ENCODE results near the gene SSTR1. TPM values are rescaled to one million over a fixed set of nuclear protein-coding genes. Genes with fewer than 3 reads are reported as not detected.
"Not testable (repeated sequence)": the region's sequence is repeated elsewhere in the genome, so short reads cannot be mapped to it uniquely, and the experiment has no call there.

The SSTR1 gene
- total RNA-seq, 4 donors from 2014 or later: 0.16 to 0.83 (median 0.33) TPM; not detected in 1

DNA sequence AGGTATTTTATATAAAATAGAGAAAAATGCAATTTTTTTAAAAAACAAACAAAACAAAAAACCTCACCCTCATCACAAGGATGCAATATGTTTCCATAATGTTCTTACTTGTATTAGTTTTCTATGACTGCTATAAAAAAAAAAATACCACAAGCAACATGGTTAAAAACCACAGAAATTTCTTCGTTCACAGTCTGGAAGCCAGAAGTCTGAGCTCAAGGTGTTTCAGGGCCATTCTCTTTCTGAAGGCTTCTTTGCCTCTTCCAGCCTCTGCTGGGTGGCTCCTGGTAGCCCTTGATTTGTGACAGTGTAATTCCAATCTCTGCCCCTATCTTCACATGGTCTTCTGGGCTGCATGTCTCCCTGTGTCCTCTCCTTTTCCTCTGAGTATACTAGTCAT, 21.5 kb upstream of the SSTR1 start:
- DNase-seq: no peak
- TF ChIP-seq, protein P1, sequence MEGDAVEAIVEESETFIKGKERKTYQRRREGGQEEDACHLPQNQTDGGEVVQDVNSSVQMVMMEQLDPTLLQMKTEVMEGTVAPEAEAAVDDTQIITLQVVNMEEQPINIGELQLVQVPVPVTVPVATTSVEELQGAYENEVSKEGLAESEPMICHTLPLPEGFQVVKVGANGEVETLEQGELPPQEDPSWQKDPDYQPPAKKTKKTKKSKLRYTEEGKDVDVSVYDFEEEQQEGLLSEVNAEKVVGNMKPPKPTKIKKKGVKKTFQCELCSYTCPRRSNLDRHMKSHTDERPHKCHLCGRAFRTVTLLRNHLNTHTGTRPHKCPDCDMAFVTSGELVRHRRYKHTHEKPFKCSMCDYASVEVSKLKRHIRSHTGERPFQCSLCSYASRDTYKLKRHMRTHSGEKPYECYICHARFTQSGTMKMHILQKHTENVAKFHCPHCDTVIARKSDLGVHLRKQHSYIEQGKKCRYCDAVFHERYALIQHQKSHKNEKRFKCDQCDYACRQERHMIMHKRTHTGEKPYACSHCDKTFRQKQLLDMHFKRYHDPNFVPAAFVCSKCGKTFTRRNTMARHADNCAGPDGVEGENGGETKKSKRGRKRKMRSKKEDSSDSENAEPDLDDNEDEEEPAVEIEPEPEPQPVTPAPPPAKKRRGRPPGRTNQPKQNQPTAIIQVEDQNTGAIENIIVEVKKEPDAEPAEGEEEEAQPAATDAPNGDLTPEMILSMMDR (IDR thresholded peaks at IDR 0.05 in 4 of 5, conservative IDR thresholded peaks at IDR 0.05 in 1 of 5): no peak
- TF ChIP-seq POLR2A (IDR thresholded peaks at IDR 0.05): no peak
- Histone ChIP-seq H3K27me3 (no peaks in the 10 kb centered on the region), H3K4me3 (no peak overlapping the region), H3K9me3 (no peaks in the 10 kb centered on the region), H3K4me1 (no peaks in the 10 kb centered on the region), H3K36me3 (no peaks in the 10 kb centered on the region), H3K27ac (no peak overlapping the region)
- intact Hi-C loops (cut with DNase I; ENCODE audit: low total_unique reads) (no loop called here), in situ Hi-C loops (cut with MboI; ENCODE audit: low sequenced_read_pairs in 4 of 4) (no loop called here)
- ATAC-seq: no peak

DNA sequence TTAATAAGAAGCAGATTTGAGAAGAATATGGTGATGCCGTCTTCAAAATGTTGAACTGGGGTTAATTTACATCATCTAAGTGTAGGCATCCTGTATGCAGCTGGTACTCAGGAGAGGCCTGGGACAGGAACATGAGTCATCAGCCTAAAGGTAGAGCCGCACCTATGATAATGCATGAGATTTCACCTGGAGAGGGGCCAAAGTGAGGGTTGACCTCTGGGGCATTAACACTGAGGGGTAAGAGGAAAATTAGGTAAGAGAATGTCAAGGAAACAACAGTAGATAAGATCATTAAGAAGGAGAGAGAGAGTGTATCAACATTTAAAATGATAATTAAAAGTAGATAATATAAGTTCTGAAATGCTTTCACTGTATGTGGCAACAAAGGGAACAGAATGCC, 20.2 kb upstream of the SSTR1 start:
- Histone ChIP-seq H3K27me3 (no peaks in the 10 kb centered on the region), H3K36me3 (no peaks in the 10 kb centered on the region), H3K4me1 (no peaks in the 10 kb centered on the region), H3K9me3 (no peaks in the 10 kb centered on the region), H3K27ac (no peak overlapping the region), H3K4me3 (no peak overlapping the region)
- in situ Hi-C loops (cut with MboI; ENCODE audit: low sequenced_read_pairs in 4 of 4) (no loop called here), intact Hi-C loops (cut with DNase I; ENCODE audit: low total_unique reads) (no loop called here)
- DNase-seq: no peak
- no peak for TF ChIP-seq POLR2A (IDR thresholded peaks at IDR 0.05)
- TF ChIP-seq, protein P1 (IDR thresholded peaks at IDR 0.05 in 4 of 5, conservative IDR thresholded peaks at IDR 0.05 in 1 of 5): no peak
- ATAC-seq: no peak

DNA sequence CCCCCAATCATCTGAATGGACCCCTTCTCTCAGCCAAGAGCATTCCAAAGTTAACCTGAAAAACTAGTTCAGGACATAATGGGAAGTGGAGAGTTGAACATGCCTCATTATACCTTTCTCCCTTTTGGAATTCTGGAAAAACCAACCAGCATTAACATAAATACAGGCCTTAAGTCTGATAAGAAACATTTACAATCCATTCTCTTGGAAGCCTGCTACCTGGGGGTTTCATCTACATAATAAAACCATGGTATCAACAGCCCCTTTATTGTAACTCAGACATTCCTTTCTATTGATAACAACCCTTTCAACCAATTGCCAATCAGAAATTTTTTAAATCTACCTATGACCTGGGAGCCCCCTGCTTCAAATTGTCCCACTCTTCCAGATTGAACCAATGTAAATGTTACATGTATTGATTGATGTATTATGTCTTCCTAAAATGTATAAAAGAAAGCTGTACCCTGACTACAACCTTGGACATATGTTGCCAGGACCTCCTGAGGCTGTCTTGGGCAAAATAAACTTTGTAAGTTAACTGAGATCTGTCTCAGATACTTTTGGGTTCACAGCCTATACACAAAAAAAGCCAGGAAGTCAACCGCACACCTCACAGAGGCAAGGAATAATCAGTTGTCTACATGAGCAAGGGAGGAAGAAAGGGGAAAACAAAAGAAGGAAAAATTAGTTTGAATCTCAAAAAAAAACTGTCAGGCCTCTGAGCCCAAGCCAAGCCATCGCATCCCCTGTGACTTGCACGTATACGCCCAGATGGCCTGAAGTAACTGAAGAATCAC, 17.6 kb upstream of the SSTR1 start:
- Histone ChIP-seq H3K4me3 (no peak overlapping the region), H3K27me3 (no peaks in the 10 kb centered on the region), H3K9me3 (no peaks in the 10 kb centered on the region), H3K36me3 (no peaks in the 10 kb centered on the region), H3K4me1 (no peaks in the 10 kb centered on the region), H3K27ac (no peak overlapping the region)
- DNase-seq: no peak
- no peak for TF ChIP-seq POLR2A (IDR thresholded peaks at IDR 0.05)
- TF ChIP-seq, protein P1 (IDR thresholded peaks at IDR 0.05 in 4 of 5, conservative IDR thresholded peaks at IDR 0.05 in 1 of 5): no peak
- in situ Hi-C loops (cut with MboI; ENCODE audit: low sequenced_read_pairs in 4 of 4) (no loop called here), intact Hi-C loops (cut with DNase I; ENCODE audit: low total_unique reads) (no loop called here)
- ATAC-seq: no peak

DNA sequence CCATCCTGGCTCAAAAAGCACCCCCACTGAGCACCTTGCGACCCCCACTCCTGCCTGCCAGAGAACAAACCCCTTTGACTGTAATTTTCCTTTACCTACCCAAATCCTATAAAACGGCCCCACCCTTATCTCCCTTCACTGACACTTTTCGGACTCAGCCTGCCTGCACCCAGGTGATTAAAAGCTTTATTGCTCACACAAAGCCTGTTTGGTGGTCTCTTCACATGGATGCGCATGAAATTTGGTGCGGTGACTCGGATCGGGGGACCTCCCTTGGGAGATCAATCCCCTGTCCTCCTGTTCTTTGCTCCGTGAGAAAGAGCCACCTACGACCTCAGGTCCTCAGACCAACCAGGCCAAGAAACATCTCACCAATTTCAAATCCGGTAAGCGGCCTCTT, 16.9 kb upstream of the SSTR1 start:
- H3K9me3 ChIP-seq; ATAC-seq; H3K4me1 ChIP-seq; intact Hi-C loops (cut with DNase I; ENCODE audit: low total_unique reads); DNase-seq; in situ Hi-C loops (cut with MboI; ENCODE audit: low sequenced_read_pairs in 4 of 4); H3K27me3 ChIP-seq; H3K27ac ChIP-seq; H3K4me3 ChIP-seq; H3K36me3 ChIP-seq: not testable (repeated sequence)

DNA sequence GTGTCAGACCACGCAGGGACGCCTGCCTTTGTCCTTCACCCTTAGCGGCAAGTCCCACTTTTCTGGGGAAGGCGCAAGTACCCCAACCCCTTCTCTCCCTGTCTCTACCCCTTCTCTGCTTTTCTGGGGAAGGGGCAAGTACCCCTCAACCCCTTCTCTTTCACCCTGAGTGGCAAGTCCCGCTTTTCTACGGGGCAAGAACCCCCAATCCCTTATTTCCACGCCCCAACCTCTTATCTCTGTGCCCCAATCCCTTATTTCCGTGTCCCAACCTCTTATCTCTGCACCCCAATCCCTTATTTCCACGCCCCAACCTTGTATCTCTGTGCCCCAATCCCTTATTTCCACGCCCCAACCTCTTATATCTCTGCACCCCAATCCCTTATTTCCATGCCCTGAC, 16.2 kb upstream of the SSTR1 start:
- H3K36me3 ChIP-seq; H3K27me3 ChIP-seq; in situ Hi-C loops (cut with MboI; ENCODE audit: low sequenced_read_pairs in 4 of 4); ATAC-seq; DNase-seq; H3K4me1 ChIP-seq; H3K4me3 ChIP-seq; H3K27ac ChIP-seq; H3K9me3 ChIP-seq; intact Hi-C loops (cut with DNase I; ENCODE audit: low total_unique reads): not testable (repeated sequence)

Data from gastrocnemius medialis (tissue), 4 donors.